Ecto neural progenitor cell (in vitro differentiated cells): Measurements from ENCODE around the gene TBC1D8.

Experiments
- DNase-seq: peaks from one replicate; pipeline ENCODE4 v3.0.0-alpha.2; 2018; ENCODE audit warnings: low spot score

TBC1D8 gene

DNA sequence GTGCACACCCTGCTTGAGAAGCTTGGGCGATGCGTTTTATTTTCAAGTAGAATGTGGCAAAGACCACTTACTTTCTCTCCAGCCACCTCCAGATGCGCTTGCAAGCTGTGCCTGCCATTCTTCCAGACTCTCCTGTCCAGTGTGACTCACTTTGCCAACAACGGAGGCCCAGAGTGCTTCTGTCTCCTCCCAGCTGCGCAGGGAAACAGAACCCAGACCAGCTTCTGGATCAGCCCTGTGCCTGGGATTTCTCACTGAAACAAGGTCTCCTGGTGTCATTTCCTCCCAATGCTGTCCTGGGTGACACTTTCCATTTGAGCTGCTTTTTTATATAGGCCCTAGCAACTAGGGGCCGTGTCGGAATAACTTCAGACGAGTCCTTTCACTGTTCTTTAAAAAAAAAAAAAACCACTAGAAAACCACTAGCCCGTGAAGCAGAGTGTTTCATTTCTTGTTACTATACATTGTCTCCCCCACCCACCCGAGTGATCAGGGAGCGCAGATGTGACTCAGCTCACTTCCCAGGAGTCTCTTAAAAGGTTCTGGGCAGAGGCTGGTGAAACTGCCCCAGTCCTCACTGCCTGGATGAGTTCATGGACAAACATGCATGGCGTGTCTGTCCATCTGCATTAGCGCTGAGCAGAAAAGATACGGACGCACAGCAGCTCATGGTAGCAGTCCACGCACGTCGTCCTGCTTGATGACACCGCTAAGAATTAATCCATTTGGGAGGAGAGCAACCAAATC lies 174.4 kb downstream of the TBC1D8 start:
- no peak for DNase-seq

GRCh38 chr2:100976061-100976460 lies 175.1 kb downstream of the TBC1D8 start:
- no peak for DNase-seq

DNA sequence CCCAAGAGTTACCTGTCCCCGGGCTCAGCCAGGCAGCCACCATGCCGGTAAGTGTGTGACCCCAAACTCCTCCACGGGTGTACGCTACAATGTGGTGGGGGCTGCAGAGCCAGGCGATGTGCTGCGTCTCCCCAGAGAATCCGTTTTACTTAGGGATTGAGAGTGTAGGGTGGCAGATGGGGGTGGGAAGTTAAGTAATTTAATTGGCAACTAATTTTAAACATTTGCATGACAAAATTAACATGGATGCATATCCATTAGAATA lies 175.7 kb downstream of the TBC1D8 start:
- no peak for DNase-seq

DNA sequence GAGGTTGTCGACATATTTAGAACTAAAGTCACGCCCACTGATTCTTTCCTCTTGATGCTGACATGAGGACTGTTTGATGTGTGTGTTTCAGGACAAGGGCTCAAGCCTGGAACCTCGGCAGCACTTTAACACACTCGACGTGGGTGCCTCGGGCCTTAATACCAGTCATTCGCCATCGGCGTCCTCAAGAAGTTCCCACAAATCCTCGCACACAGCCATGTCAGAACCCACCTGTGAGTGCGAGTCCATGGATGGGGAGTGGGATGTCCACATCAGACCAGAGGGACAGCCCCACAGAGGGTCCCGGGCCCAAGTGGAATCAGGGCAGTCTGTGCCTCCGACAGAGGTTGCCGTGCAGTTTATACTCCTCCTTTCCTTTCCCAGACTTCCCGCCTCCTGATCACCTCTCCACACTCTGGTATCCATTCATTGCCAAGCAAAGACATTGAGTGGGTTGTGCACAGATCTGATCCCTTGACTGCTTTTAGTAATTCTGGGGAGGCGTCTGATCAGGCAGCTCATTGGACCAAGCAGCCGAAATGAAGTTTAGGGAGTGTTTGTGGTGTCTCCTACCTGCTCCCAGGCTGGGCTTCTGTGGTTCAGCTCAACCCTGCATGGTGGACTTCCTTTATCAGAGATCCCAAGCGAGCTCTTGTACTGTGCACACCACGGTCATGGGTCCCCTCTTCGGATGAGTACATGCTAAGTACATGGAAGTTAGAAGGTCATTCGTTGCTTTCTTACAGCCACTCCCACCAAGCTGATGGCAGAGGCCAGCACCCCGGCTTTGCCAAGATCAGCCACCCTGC lies 176.3 kb downstream of the TBC1D8 start:
- DNase-seq, result no peak

DNA sequence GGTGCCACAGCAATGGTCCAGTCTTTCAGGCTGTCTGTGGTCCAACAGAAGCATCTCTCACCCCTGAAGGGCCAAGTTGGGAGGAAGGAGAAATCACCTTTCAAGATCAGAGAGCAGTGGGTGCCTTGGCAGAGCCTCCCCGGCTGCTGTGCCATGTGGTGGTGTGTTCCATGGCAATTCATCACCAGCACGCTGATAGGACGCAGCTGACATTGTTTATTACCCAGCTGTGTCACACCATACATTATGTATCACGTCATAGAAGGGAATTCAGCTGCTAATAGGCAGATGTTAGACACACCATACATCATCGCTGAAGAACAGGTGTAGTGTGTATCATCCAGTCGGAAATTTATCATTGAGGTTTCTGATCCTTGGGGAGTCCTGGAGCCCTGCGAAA lies 178.7 kb downstream of the TBC1D8 start:
- no peak for DNase-seq

DNA sequence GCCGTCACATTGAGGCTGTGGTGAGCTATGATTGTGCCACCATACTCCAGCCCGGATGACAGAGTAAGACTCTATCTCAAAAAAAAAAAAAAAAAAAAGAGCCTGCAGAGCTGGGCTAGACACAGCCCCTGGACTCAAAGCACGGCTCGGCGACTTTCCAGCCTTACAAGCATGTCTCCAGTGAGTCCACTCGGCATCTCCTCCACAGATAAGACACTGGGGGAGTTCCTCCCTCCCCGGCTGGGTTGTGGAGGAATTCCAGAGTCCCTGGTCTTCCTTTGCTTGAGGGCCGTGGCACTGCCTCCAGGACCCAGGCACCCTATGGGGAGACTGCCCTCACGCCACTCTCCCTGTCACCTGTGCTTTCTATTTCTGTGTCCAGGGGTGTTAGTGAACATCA lies 180.0 kb downstream of the TBC1D8 start:
- DNase-seq, result no peak

DNA sequence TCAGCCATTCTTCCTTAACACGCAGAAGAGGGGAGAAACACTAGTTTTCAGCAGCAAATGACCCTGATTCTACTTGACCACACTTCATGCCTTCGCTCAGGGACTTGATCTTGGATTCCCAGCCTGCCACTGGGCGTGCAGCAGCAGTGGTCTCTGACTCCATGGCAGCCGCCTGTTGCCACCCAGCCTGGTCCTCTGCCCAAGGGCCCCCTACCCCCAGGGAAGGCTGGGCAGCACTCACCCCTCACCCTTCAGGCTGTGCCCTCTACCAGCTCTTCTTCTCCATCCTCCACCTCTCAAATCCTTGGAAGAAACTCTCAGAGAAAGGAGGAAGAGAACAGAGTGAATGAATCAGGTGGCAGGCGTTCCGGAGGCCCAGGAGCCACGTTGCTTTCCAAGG lies 181.2 kb downstream of the TBC1D8 start:
- DNase-seq, result no peak

GRCh38 chr2:100968146-100969145 lies 182.7 kb downstream of the TBC1D8 start:
- no peak for DNase-seq

GRCh38 chr2:100967716-100968115 lies 183.5 kb downstream of the TBC1D8 start:
- no peak for DNase-seq

GRCh38 chr2:100965596-100965995 lies 185.6 kb downstream of the TBC1D8 start:
- DNase-seq, result no peak

GRCh38 chr2:100964681-100965169 lies 186.5 kb downstream of the TBC1D8 start:
- no peak for DNase-seq

DNA sequence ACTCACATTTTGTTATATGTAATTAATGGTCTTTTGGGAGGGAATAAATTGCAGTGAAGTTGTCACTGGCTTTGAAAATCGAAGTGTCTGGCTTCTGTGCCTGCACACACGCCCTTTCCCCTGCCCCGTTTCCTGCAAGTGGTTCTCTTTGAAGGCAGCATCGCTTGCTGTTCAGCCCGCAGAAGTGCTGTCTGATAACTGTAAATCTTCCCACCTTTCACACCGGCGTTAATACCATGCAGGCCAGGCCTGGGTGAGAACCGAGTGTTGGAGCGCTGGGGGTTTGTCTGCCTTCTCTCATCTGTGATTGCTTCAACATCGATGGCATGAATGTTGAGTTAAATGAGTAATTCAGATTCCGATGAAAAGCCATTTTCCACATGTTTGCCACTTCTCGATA lies 187.0 kb downstream of the TBC1D8 start:
- DNase-seq, result no peak

DNA sequence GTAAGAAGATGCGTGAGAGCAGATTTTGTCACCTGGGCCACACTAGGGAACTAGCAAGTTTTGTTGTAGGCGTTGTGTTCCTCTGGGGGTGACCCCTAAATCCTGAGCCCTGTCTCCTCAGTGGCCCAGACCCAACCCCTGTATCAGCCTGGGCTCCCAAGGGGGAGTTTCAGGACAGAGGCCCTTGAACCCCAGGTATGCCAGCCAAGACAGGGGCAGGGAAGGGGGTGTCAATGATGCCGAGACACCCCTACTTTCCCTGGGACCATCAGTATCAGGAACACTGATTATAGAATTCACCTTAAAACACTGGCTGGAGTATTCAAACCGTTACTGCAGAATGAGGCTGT lies 188.2 kb downstream of the TBC1D8 start:
- DNase-seq, result no peak

- no peak for DNase-seq
Observed at GRCh38 chr2:100962366-100963025, 188.7 kb downstream of the TBC1D8 start.

GRCh38 chr2:100960688-100961087 lies 190.5 kb downstream of the TBC1D8 start:
- no peak for DNase-seq

GRCh38 chr2:100959225-100959880 lies 191.8 kb downstream of the TBC1D8 start:
- no peak for DNase-seq

DNA sequence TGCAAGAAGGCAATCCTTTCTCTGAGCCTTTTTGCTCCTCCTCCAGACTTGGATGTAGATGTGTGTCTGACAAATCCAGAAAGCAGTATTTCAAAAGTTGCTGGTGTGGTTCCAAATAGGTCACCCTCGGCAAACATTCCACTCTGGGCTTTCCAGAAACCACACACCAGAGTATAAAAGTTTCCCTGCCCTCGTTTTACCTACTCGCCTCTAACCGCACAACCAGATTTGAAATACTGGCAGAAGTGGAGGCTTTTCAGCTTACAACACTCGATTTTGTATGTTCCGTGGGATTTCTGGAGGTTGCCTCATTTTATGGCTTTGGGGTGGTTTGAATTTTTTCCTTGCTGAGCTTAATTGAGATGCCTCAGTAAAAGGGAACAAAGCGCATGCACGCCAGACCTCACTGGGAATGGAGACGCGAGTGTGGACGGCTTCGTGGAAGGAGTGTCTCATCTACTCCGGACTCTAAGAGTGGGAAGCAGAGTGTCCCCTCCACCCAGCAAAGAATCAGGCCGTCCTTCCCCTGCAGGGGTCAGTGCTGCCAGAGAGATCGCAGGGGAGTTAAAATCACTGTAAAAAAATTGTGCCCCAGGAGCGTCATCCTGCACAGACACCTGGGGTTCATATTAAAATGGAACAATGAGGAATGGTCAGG lies 193.1 kb downstream of the TBC1D8 start:
- no peak for DNase-seq
